WTC11 (cell line): ENCODE results near the gene PPP5C. TPM values are rescaled to one million over a fixed set of nuclear protein-coding genes. Genes with fewer than 3 reads are reported as not detected.
A peak's percentile ranks its signal among the peaks of the same experiment; 100 is the strongest.
"Not testable (repeated sequence)": the region's sequence is repeated elsewhere in the genome, so short reads cannot be mapped to it uniquely, and the experiment has no call there.

Source experiments
- ATAC-seq: fragments of 200-7000 bp; cut with Tn5 transposase; 2 replicates; pipeline ENCODE4 v1.10.0; 2021; ENCODE audit warnings: mild to moderate bottlenecking, moderate library complexity
- CTCF ChIA-PET: fragments of 300-600 bp; sonication (Branson Sonifier 250); formaldehyde crosslinking; loops from one replicate; lab custom pipeline; 2021; ENCODE audit warnings: antibody characterized with exemption; lab: Charles Lee
- POLR2A ChIA-PET: fragments of 350-600 bp; sonication (Branson Sonifier 250); formaldehyde crosslinking; loops from one replicate; lab custom pipeline; 2021; ENCODE audit warnings: antibody characterized with exemption; lab: Charles Lee
- DNase-seq: peaks from one replicate; pipeline ENCODE4 v3.0.0; 2021; ENCODE audit warnings: low spot score
- H3K27ac Mint-ChIP-seq: 2 replicates; pipeline ENCODE4 v1.8.0; 2021; ENCODE audit warnings: mixed read lengths
- H3K27me3 Mint-ChIP-seq: 2 replicates; pipeline ENCODE4 v1.8.0; 2021; ENCODE audit warnings: low read depth, mild to moderate bottlenecking, moderate library complexity, mixed read lengths
- H3K36me3 Mint-ChIP-seq: 2 replicates; pipeline ENCODE4 v1.8.0; 2021; ENCODE audit warnings: mixed read lengths
- H3K4me1 Mint-ChIP-seq: 2 replicates; pipeline ENCODE4 v1.8.0; 2022; ENCODE audit warnings: mixed read lengths
- H3K4me3 Mint-ChIP-seq: 2 replicates; pipeline ENCODE4 v1.8.0; 2021; ENCODE audit warnings: mild to moderate bottlenecking, moderate library complexity, mixed read lengths
- H3K9me3 Mint-ChIP-seq: 2 replicates; pipeline ENCODE4 v1.8.0; 2021; ENCODE audit warnings: mixed read lengths
- AR ChIP-seq: fragments of 250-450 bp; sonication (Bioruptor Pico); IDR thresholded peaks from 2 replicates; pipeline ENCODE4 v1.9.0; 2021; ENCODE audit warnings: mild to moderate bottlenecking
- CREM ChIP-seq: sonication (generic); formaldehyde crosslinking; IDR thresholded peaks from 2 replicates; pipeline ENCODE4 v1.8.1; 2022; ENCODE audit warnings: mild to moderate bottlenecking, missing genetic modification reagents, moderate library complexity
- ERG ChIP-seq: fragments of 250-450 bp; sonication (Bioruptor Pico); IDR thresholded peaks from 2 replicates; pipeline ENCODE4 v1.8.0; 2021; ENCODE audit warnings: mild to moderate bottlenecking
- FOXP1 ChIP-seq: sonication (generic); formaldehyde crosslinking; IDR thresholded peaks from 2 replicates; pipeline ENCODE4 v1.8.0; 2022; ENCODE audit warnings: missing genetic modification reagents, mild to moderate bottlenecking, moderate library complexity, borderline replicate concordance
- FOXP4 ChIP-seq: sonication (generic); formaldehyde crosslinking; IDR thresholded peaks from 2 replicates; pipeline ENCODE4 v1.8.0; 2022; ENCODE audit warnings: mild to moderate bottlenecking, missing genetic modification reagents
- GTF2I ChIP-seq: fragments of 250-450 bp; sonication (Bioruptor Pico); conservative IDR thresholded peaks from 2 replicates; pipeline ENCODE4 v1.4.0; 2021; ENCODE audit warnings: mild to moderate bottlenecking
- HMGA2 ChIP-seq: fragments of 250-450 bp; sonication (Bioruptor Pico); IDR thresholded peaks from 2 replicates; pipeline ENCODE4 v1.4.0; 2021; ENCODE audit warnings: mild to moderate bottlenecking, moderate library complexity
- MLX ChIP-seq: sonication (generic); formaldehyde crosslinking; IDR thresholded peaks from 2 replicates; pipeline ENCODE4 v1.8.1; 2023; ENCODE audit warnings: mild to moderate bottlenecking, missing genetic modification reagents, moderate library complexity
- MYBL2 ChIP-seq: sonication (generic); formaldehyde crosslinking; IDR thresholded peaks from 2 replicates; pipeline ENCODE4 v1.8.1; 2023; ENCODE audit warnings: mild to moderate bottlenecking, moderate library complexity, missing genetic modification reagents
- SMAD4 ChIP-seq: sonication (generic); formaldehyde crosslinking; IDR thresholded peaks from 2 replicates; pipeline ENCODE4 v1.8.0; 2022; ENCODE audit warnings: mild to moderate bottlenecking, missing genetic modification reagents
- SP1 ChIP-seq: sonication (generic); formaldehyde crosslinking; conservative IDR thresholded peaks from 2 replicates; pipeline ENCODE4 v1.8.1; 2022; ENCODE audit warnings: missing genetic modification reagents
- STAT6 ChIP-seq: sonication (generic); formaldehyde crosslinking; conservative IDR thresholded peaks from 2 replicates; pipeline ENCODE4 v1.8.1; 2023; ENCODE audit warnings: mild to moderate bottlenecking, low read depth, missing genetic modification reagents, moderate library complexity
- USF2 ChIP-seq: sonication (generic); formaldehyde crosslinking; IDR thresholded peaks from 2 replicates; pipeline ENCODE4 v1.8.1; 2023; ENCODE audit warnings: mild to moderate bottlenecking, missing genetic modification reagents, moderate library complexity
- ZNF121 ChIP-seq: sonication (generic); formaldehyde crosslinking; IDR thresholded peaks from 2 replicates; pipeline ENCODE4 v1.8.0; 2023; ENCODE audit warnings: missing genetic modification reagents
- ZNF219 ChIP-seq: sonication (generic); formaldehyde crosslinking; IDR thresholded peaks from 2 replicates; pipeline ENCODE4 v1.8.0; 2023; ENCODE audit warnings: missing genetic modification reagents, mild to moderate bottlenecking, borderline replicate concordance
- ZNF396 ChIP-seq: fragments of 250-450 bp; sonication (Bioruptor Pico); IDR thresholded peaks from 2 replicates; pipeline ENCODE4 v1.8.0; 2021; ENCODE audit warnings: mild to moderate bottlenecking, moderate library complexity, borderline replicate concordance
- ZNF425 ChIP-seq: fragments of 250-450 bp; sonication (Bioruptor Pico); conservative IDR thresholded peaks from 2 replicates; pipeline ENCODE4 v1.9.0; 2021; ENCODE audit warnings: mild to moderate bottlenecking
- total RNA-seq: library from RNA; stranded (reverse); gene quantifications from 3 replicates; pipeline ENCODE4 v1.2.3, GENCODE V29; 2021

Gene PPP5C
- total RNA-seq, 1 experiment from 2014 or later, result 107 TPM

- Mint-ChIP-seq H3K27ac (no peak overlapping the region), H3K36me3 (peaks cover 50% of the 10 kb centered on the region), H3K9me3 (peaks cover 8% of the 10 kb centered on the region), H3K4me3 (no peak overlapping the region), H3K4me1 (no peaks in the 10 kb centered on the region), H3K27me3 (no peaks in the 10 kb centered on the region)
- DNase-seq (no peak), ATAC-seq (no peak)
- CTCF ChIA-PET, result interaction anchor here (1.4 kb wide), 1 partner anchor 31 kb away, joined by 6 read pairs; no protein-coding TSS in a partner anchor
- POLR2A ChIA-PET, result no interaction called here
- TF ChIP-seq FOXP4 (CRISPR knock-in tag) (no peak), SMAD4 (no peak), ZNF396 (CRISPR knock-in tag) (no peak), USF2 (CRISPR knock-in tag) (no peak), MYBL2 (no peak), ZNF121 (CRISPR knock-in tag) (peak; percentile 78), MLX (CRISPR knock-in tag) (no peak), GTF2I (CRISPR knock-in tag) (no peak)
These were observed 35.4 kb upstream of the PPP5C start for GRCh38 chr19:46311444-46311843.

GRCh38 chr19:46313540-46314469, 33.1 kb upstream of the PPP5C start:
- peaks cover 40% of the 10 kb centered on the region for H3K36me3 Mint-ChIP-seq
- POLR2A ChIA-PET, result interaction anchor here (0.7 kb wide), 1 partner anchor 14 kb away, joined by 5 read pairs; no protein-coding TSS in a partner anchor
- CTCF ChIA-PET, DNase-seq, H3K27ac Mint-ChIP-seq, ATAC-seq, H3K4me1 Mint-ChIP-seq, H3K27me3 Mint-ChIP-seq, H3K4me3 Mint-ChIP-seq, H3K9me3 Mint-ChIP-seq: not testable (repeated sequence)

GRCh38 chr19:46317339-46317738, 29.5 kb upstream of the PPP5C start:
- no peaks in the 10 kb centered on the region for H3K4me1 Mint-ChIP-seq
- POLR2A ChIA-PET, result no interaction called here
- H3K9me3 Mint-ChIP-seq, result no peaks in the 10 kb centered on the region
- DNase-seq, result no peak
- H3K36me3 Mint-ChIP-seq, result peaks cover 27% of the 10 kb centered on the region
- ATAC-seq, result no peak
- H3K27me3 Mint-ChIP-seq, result no peaks in the 10 kb centered on the region
- no peak overlapping the region for H3K27ac Mint-ChIP-seq
- CTCF ChIA-PET, result interaction anchor here (0.9 to 1.1 kb wide), 2 partner anchors 35 to 289 kb away, joined by 3 read pairs; no protein-coding TSS in a partner anchor
- H3K4me3 Mint-ChIP-seq, result no peak overlapping the region
- TF ChIP-seq FOXP1 (CRISPR knock-in tag) (no peak), MYBL2 (no peak), ZNF219 (no peak), HMGA2 (no peak), SP1 (CRISPR knock-in tag) (no peak), CREM (no peak), ERG (no peak), STAT6 (CRISPR knock-in tag) (no peak), ZNF425 (no peak), AR (CRISPR knock-in tag) (no peak)
